NCI-H460 (cell line): ENCODE data around the gene ABHD10. TPM values are rescaled to one million over a fixed set of nuclear protein-coding genes. Genes with fewer than 3 reads are reported as not detected.
A peak's percentile ranks its signal among the peaks of the same experiment; 100 is the strongest.

Experiments
- DNase-seq: peaks from one replicate; pipeline ENCODE4 v3.0.0-alpha.2; 2016; ENCODE audit warnings: low read depth; ENCODE audit errors: extremely low read depth
- total RNA-seq: library from RNA; depleted of rRNA; stranded (reverse); fragments of >200 nt; shearing (Covaris generic); gene quantifications from 2 replicates; pipeline ENCODE4 v1.2.3, GENCODE V29; 2014

ABHD10 gene
- total RNA-seq, 1 experiment from 2014 or later, result 68.6 TPM

- no peak for DNase-seq
Measured at GRCh38 chr3:111963424-111963823, 15.4 kb upstream of the ABHD10 start.

- DNase-seq, result no peak
Measured at GRCh38 chr3:111965484-111965883, 13.3 kb upstream of the ABHD10 start.

GRCh38 chr3:111967068-111967467 lies 11.8 kb upstream of the ABHD10 start:
- no peak for DNase-seq

- DNase-seq, result peak; percentile 76
Measured at GRCh38 chr3:111967651-111968274, 11.1 kb upstream of the ABHD10 start.

GRCh38 chr3:111968319-111969054 lies 10.3 kb upstream of the ABHD10 start:
- DNase-seq, result no peak

GRCh38 chr3:111970376-111970775 lies 8.4 kb upstream of the ABHD10 start:
- no peak for DNase-seq

GRCh38 chr3:111971533-111972130 lies 7.2 kb upstream of the ABHD10 start:
- no peak for DNase-seq

- DNase-seq, result peak; percentile 83
Measured at GRCh38 chr3:111972891-111973290, 5.9 kb upstream of the ABHD10 start.

- no peak for DNase-seq
Measured at GRCh38 chr3:111975131-111975530, 3.7 kb upstream of the ABHD10 start.

GRCh38 chr3:111976254-111976653 lies 2.6 kb upstream of the ABHD10 start:
- peak; percentile 37 for DNase-seq

GRCh38 chr3:111979434-111980038 lies 710 bp downstream of the ABHD10 start:
- DNase-seq, result no peak

GRCh38 chr3:111980716-111981456 lies 2.1 kb downstream of the ABHD10 start:
- no peak for DNase-seq

GRCh38 chr3:111981457-111981763 lies 2.6 kb downstream of the ABHD10 start:
- DNase-seq, result no peak

- DNase-seq, result no peak
Measured at GRCh38 chr3:111984636-111985298, 5.9 kb downstream of the ABHD10 start.

GRCh38 chr3:111986800-111987199 lies 8.0 kb downstream of the ABHD10 start:
- no peak for DNase-seq

- peak; percentile 48 for DNase-seq
Measured at GRCh38 chr3:111989061-111989678, 10.3 kb downstream of the ABHD10 start.

- DNase-seq, result no peak
Measured at GRCh38 chr3:111993038-111993437, 14.2 kb downstream of the ABHD10 start.

GRCh38 chr3:111998636-111999483 lies 20.0 kb downstream of the ABHD10 start, which contains the start of gene TAGLN3:
Gene TAGLN3 (plus strand): TSS chr3:111998922. CDS start chr3:111999423, 501 bp downstream.
- no peak for DNase-seq
